Measurements from ENCODE around the gene ABCD4.

Gene ABCD4

DNA sequence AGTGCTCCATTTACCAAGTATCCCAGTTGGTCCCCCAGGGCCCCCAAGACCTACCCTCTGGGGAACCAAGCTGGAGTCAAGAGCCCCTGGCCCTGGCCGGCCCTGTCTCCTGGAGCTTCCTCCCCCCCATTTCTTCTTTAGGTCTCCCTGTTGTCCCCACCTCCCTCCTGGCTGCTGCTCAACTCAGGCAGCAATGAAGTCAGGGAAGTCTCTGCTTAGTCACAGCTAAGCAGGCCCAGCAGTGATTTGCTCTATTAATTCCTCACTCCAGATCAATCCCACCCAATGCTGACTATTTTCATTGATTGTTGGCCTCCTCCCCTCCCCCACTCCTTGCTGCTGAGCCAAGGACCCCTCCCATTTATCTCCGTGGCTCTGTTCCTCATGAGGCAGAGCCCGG lies 35.1 kb downstream of the ABCD4 start:
- no peak overlapping the region for H3K4me3 ChIP-seq (ENCODE audit: low read depth, low read length)
- no peak for TF ChIP-seq CTCF (IDR thresholded peaks at IDR 0.05; ENCODE audit: borderline replicate concordance, insufficient read depth, low read depth, low read length)

DNA sequence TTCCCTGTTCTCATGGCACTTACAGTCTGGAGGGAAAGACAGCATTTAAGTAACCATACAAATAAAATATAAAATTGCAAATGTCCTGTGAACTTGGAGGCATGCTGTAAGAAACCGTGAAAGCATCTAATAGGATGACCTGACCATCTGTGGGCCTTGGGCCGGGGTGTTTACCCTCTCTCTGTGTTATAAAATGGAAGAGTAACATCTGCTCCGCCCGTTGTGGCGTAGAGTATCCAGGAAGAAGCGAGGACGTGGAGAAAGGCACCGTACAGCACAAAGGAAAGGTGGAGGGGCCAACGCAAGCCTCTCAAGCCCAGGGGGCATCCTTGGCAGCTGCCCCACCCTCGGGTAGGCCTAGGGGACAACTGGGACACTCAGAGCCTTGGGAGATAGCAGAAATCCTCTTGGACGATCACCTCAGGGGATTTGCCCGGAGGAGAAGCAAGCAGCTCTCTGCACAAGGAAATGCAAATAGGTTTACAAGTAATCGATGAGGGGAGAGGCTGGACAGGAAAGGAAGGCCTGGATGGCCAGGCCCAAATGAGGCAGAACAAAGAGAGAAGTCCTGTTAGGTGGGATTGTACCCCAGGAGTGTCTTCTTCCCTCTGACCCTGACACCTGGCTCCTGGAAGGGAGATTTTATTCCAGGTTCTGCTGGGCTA lies 37.3 kb downstream of the ABCD4 start:
- H3K4me3 ChIP-seq (ENCODE audit: low read depth, low read length): no peak overlapping the region
- no peak for TF ChIP-seq CTCF (IDR thresholded peaks at IDR 0.05; ENCODE audit: borderline replicate concordance, insufficient read depth, low read depth, low read length)

- TF ChIP-seq CTCF (IDR thresholded peaks at IDR 0.05; ENCODE audit: borderline replicate concordance, insufficient read depth, low read depth, low read length): no peak
These were observed 38.8 kb downstream of the ABCD4 start for GRCh38 chr14:74263921-74264320.

DNA sequence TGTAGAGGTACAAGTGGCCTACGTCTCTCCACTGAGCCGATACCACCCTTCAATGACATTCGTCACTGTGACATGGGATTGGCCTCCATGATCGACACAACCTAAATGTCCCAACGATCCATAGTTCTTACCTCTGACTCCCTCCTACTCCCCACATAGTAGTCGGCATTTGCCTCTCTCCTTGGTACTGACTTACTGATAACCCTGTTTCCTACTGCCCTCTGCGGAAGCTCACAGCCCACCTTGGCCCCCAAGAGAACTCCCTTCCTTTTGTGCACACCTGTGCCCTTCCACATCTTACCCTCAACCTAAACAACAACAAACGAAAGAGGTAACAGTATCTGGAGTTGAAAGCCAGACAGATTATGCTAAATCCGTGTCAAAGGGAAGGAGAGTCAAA lies 39.6 kb downstream of the ABCD4 start:
- no peak overlapping the region for H3K4me3 ChIP-seq (ENCODE audit: low read depth, low read length)
- no peak for TF ChIP-seq CTCF (IDR thresholded peaks at IDR 0.05; ENCODE audit: borderline replicate concordance, insufficient read depth, low read depth, low read length)

More at GRCh38 chr14:74263921-74264320, 38.8 kb downstream of the ABCD4 start:
- no peak overlapping the region for H3K4me3 ChIP-seq (ENCODE audit: low read depth, low read length)

- TF ChIP-seq CTCF (IDR thresholded peaks at IDR 0.05; ENCODE audit: borderline replicate concordance, insufficient read depth, low read depth, low read length): no peak
- no peak overlapping the region for H3K4me3 ChIP-seq (ENCODE audit: low read depth, low read length)
These were observed 40.7 kb downstream of the ABCD4 start for GRCh38 chr14:74262076-74262475.

- TF ChIP-seq CTCF (IDR thresholded peaks at IDR 0.05; ENCODE audit: borderline replicate concordance, insufficient read depth, low read depth, low read length): no peak
- H3K4me3 ChIP-seq (ENCODE audit: low read depth, low read length): no peak overlapping the region
These were observed 41.4 kb downstream of the ABCD4 start for GRCh38 chr14:74261288-74261687.

GRCh38 chr14:74260525-74261233 lies 42.1 kb downstream of the ABCD4 start:
- no peak overlapping the region for H3K4me3 ChIP-seq (ENCODE audit: low read depth, low read length)
- TF ChIP-seq CTCF (IDR thresholded peaks at IDR 0.05; ENCODE audit: borderline replicate concordance, insufficient read depth, low read depth, low read length): no peak
